AG04449 (cell line): ENCODE data around the gene TADA3.

Experiments used
- CTCF ChIA-PET: fragments of 350-600 bp; formaldehyde crosslinking; extraction: SDS; loops from one replicate; lab custom pipeline; 2021; ENCODE audit warnings: antibody characterized with exemption; lab: Yijun Ruan, JAX
- POLR2A ChIA-PET: fragments of 400-600, 350-600 bp; formaldehyde crosslinking; extraction: SDS; loops from one replicate; lab custom pipeline; 2020; ENCODE audit warnings: antibody characterized with exemption, inconsistent platforms; lab: Yijun Ruan, JAX
- DNase-seq: peaks from one replicate; pipeline ENCODE4 v3.0.0-alpha.2; 2010; ENCODE audit warnings: low read depth, low spot score
- H3K4me3 ChIP-seq: 2 replicates; pipeline ENCODE4 v1.5.1; 2011; ENCODE audit warnings: low read depth, mild to moderate bottlenecking, control low read depth, low read length
- TF ChIP-seq, protein P1 (sequence below): IDR thresholded peaks from one replicate; pipeline ENCODE4 v1.5.1; 2011; ENCODE audit warnings: mild to moderate bottlenecking, moderate library complexity, low read length, control low read depth, inconsistent platforms; ENCODE audit not compliant: insufficient read depth; ENCODE audit errors: missing control alignments

The TADA3 gene

DNA sequence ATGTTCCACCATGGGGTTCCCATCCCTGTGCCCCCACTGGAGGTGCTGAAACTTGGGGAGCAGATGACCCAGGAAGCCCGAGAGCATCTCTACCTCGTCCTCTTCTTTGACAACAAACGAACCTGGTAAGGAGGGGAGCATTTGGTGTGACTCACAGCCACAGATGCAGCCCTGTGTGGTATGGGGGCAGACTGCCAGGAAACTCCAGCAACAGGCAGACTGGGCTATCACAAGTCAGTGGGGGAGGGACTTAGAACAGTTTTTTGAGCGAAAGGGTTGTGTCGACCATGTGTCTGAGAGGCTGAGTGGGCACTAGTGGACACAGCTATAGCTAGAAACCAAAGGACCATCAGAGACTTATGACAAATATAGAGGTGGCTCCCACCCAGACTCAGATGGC, 45.9 kb downstream of the TADA3 start:
- no peak overlapping the region for H3K4me3 ChIP-seq
- CTCF ChIA-PET, result interaction anchor here (1.3 to 2.4 kb wide), 2 partner anchors 14 to 243 kb away, joined by 3 to 9 read pairs; no protein-coding TSS in a partner anchor
- POLR2A ChIA-PET, result no interaction called here
- TF ChIP-seq, protein P1, sequence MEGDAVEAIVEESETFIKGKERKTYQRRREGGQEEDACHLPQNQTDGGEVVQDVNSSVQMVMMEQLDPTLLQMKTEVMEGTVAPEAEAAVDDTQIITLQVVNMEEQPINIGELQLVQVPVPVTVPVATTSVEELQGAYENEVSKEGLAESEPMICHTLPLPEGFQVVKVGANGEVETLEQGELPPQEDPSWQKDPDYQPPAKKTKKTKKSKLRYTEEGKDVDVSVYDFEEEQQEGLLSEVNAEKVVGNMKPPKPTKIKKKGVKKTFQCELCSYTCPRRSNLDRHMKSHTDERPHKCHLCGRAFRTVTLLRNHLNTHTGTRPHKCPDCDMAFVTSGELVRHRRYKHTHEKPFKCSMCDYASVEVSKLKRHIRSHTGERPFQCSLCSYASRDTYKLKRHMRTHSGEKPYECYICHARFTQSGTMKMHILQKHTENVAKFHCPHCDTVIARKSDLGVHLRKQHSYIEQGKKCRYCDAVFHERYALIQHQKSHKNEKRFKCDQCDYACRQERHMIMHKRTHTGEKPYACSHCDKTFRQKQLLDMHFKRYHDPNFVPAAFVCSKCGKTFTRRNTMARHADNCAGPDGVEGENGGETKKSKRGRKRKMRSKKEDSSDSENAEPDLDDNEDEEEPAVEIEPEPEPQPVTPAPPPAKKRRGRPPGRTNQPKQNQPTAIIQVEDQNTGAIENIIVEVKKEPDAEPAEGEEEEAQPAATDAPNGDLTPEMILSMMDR, result no peak
- peak; percentile 59 for DNase-seq

DNA sequence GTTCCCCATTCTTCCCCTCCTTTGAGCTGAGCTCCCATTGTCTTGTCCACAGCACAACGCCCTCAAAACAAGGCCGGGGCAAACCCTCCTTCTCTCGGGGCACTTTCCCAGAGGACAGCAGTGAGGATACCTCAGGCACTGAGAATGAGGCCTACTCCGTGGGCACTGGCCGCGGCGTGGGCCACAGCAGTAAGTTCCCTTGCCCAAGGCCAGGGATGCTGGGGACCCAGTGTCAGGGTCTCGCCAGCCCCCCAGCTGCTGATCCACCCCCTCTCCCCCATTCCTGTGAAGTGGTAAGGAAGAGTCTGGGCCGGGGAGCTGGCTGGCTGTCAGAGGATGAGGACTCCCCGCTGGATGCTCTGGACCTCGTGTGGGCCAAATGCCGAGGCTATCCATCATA, 46.8 kb downstream of the TADA3 start:
- ChIA-PET CTCF (interaction anchor here (1.3 to 2.4 kb wide), 2 partner anchors 13 to 242 kb away, joined by 3 to 9 read pairs; no protein-coding TSS in a partner anchor), POLR2A (interaction anchor here (1.5 kb wide), 1 partner anchor 14 kb away, joined by 5 read pairs; the partner anchor contains the start of gene BRPF1)
- TF ChIP-seq, protein P1, result no peak
- DNase-seq, result no peak
- no peak overlapping the region for H3K4me3 ChIP-seq

GRCh38 chr3:9744162-9744561, 48.1 kb downstream of the TADA3 start:
- TF ChIP-seq, protein P1, result no peak
- DNase-seq, result no peak
- ChIA-PET CTCF (interaction anchor here (2.4 kb wide), 1 partner anchor 11 kb away, joined by 9 read pairs; no protein-coding TSS in a partner anchor), POLR2A (no interaction called here)
- no peak overlapping the region for H3K4me3 ChIP-seq

DNA sequence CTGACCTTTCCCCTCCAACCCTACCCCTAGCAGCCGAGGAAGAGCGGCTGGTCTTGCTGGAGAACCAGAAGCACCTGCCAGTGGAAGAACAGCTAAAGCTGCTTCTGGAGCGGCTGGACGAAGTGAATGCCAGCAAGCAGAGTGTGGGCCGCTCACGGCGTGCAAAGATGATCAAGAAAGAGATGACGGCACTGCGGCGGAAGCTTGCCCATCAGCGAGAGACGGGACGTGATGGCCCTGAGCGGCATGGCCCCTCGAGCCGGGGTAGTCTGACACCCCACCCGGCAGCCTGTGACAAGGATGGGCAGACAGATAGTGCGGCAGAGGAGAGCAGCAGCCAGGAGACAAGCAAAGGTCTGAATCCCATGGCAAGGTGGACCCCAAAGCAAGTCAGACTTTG, 48.7 kb downstream of the TADA3 start:
- CTCF ChIA-PET, result interaction anchor here (3.5 kb wide), 1 partner anchor 11 kb away, joined by 18 read pairs; the partner anchor contains the start of gene BRPF1
- TF ChIP-seq, protein P1, result no peak
- no peak overlapping the region for H3K4me3 ChIP-seq
- no peak for DNase-seq
- POLR2A ChIA-PET, result no interaction called here

GRCh38 chr3:9742560-9742959, 49.7 kb downstream of the TADA3 start:
- TF ChIP-seq, protein P1, result no peak
- H3K4me3 ChIP-seq, result no peak overlapping the region
- DNase-seq, result no peak
- POLR2A ChIA-PET, result no interaction called here
- CTCF ChIA-PET, result interaction anchor here (3.5 kb wide), 1 partner anchor 10 kb away, joined by 18 read pairs; the partner anchor contains the start of gene BRPF1

GRCh38 chr3:9739181-9739580, 53.1 kb downstream of the TADA3 start:
- ChIA-PET CTCF (no interaction called here), POLR2A (no interaction called here)
- TF ChIP-seq, protein P1, result no peak
- H3K4me3 ChIP-seq, result no peak overlapping the region
- DNase-seq, result no peak
